ENCODE measurements around the gene OPN4. TPM values are rescaled to one million over a fixed set of nuclear protein-coding genes. Genes with fewer than 3 reads are reported as not detected.
A peak's percentile ranks its signal among the peaks of the same experiment; 100 is the strongest.
"Not testable (repeated sequence)": the region's sequence is repeated elsewhere in the genome, so short reads cannot be mapped to it uniquely, and the experiment has no call there.

OPN4 gene, protein sequence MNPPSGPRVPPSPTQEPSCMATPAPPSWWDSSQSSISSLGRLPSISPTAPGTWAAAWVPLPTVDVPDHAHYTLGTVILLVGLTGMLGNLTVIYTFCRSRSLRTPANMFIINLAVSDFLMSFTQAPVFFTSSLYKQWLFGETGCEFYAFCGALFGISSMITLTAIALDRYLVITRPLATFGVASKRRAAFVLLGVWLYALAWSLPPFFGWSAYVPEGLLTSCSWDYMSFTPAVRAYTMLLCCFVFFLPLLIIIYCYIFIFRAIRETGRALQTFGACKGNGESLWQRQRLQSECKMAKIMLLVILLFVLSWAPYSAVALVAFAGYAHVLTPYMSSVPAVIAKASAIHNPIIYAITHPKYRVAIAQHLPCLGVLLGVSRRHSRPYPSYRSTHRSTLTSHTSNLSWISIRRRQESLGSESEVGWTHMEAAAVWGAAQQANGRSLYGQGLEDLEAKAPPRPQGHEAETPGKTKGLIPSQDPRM
- total RNA-seq, result not detected

DNA sequence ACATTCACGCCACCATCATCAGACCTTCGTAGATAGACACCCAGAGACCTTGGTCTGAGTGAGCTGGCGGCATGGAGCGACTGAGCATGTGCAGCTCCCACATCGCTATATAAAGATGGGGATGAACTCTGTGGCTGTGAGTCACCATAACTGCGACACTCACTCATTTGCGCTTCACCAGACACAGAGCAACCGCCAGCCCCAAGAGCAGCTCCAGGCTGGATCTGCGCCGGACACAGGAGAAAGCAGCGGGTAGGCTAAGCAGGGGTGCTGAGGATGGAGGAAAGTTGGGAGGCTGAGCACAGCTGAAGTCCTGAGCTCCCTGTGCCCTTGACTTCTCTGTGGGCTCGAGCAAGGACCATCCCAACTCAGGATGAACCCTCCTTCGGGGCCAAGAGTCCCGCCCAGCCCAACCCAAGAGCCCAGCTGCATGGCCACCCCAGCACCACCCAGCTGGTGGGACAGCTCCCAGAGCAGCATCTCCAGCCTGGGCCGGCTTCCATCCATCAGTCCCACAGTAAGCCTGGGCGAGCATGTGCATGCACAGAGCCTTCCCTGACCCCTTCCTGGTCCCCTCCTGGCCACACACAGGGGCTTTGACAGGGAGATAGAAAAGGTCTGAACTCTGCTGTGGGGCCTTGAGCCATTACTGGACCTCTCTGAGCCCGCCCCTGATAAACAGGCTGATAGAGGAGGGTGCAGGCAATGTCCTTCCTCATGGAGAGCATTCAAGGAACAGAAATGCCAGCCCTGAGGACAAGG lies at the start of gene OPN4:
OPN4 (plus strand) TSS at position 137 of the 762 bp plus-strand sequence; CDS start at position 374, 237 bp downstream.
- FAIRE-seq (no peak), DNase-seq (ENCODE audit: low spot score in 2 of 2) (no peak)

DNA sequence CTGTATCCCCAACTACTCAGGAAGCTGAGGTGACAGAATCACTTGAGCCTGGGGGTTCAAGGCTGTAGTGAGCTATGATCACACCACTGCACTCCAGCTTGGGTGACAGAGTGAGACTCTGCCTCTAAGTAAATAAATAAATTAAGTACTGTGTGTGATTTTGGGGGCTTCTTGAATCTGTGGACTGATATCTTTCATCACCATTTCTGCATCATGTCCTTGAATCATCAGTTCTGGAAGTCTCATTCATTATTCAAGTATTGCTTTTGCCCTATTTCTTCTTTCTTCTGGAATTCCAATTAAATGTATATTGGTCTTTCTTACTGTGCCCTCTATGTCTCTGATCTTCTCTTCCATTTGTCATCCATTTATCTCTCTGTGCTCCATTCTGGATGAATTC lies 46.7 kb upstream of the OPN4 start:
- FAIRE-seq (no peak), DNase-seq (ENCODE audit: low spot score in 2 of 2) (no peak)

DNA sequence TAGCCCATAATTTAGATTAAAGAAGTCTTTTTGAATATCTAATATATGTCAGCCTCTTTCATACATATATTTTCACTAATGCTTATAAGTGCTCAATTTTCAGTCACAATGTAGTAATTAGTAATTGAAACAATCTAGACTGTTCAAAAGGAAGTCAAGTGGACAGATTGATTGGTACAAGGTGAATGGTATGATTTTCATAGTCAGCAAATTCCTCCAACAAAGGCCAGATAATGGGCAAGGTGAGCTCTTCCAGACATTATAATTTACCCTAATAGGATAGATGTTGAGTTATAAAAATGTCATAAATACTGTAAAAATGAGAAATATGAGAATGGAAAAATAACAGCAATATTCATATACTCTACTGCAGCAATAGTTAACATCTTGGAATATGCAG lies 44.4 kb upstream of the OPN4 start:
- no peak for DNase-seq (ENCODE audit: low spot score in 2 of 2)
- FAIRE-seq, result no peak

DNA sequence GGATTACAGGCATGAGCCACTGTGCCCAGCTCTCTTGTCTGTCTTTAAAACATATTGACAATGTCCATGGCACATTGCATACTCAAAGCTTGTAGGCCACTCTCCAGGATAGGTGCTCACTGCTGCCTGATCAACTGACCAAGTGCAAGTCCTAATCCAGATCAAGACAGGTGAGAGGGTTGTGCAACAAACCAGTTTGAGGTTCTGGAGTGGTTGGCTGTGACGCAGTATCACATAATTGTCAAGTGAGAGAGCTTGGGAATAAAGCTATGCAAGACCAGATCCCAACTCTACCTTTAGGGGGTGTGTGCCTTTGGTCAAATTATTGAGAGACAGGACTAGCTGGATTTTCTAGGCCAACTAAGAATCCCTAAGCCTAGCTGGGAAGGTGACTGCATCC lies 43.0 kb upstream of the OPN4 start:
- DNase-seq (ENCODE audit: low spot score in 2 of 2), result no peak
- no peak for FAIRE-seq

DNA sequence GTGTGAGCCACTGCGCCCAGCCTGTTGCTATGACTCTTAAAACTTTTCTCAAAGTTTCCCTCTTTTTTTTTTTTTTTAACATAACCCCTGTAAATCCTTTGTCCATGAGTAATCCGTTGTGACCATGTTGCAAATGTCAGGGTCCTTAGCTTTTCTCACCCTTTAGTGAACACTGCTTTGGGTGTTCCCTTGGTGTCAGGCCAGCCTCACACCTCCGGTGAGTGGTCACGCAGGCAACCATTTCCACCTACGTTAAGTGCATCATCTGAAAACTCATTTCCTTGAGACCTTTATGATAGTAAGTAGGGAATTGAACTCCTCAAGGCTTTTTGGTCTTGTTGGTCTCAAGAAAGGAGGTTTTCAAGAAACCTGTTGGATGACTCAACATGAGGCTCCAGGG lies 41.3 kb upstream of the OPN4 start:
- DNase-seq (ENCODE audit: low spot score in 2 of 2) (no peak), FAIRE-seq (no peak)

DNA sequence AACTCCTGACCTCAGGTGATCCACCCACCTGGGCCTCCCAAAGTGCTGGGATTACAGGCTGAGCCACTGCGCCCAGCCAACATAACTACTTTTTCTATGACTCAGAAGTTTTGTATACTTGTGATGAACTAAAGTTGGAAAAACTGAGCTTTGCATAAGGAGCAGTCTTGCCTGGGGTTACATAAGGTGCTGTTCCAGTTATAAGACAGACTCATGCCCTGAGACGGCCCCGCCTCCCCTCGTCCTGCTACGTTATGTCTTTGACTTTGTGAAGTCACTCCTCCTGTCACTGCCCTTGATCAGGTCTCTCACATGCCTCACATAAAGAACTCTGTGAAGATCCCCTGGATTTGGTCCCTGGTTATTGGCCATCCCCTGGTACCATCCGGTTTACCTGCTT lies 40.4 kb upstream of the OPN4 start:
- no peak for FAIRE-seq
- no peak for DNase-seq (ENCODE audit: low spot score in 2 of 2)

DNA sequence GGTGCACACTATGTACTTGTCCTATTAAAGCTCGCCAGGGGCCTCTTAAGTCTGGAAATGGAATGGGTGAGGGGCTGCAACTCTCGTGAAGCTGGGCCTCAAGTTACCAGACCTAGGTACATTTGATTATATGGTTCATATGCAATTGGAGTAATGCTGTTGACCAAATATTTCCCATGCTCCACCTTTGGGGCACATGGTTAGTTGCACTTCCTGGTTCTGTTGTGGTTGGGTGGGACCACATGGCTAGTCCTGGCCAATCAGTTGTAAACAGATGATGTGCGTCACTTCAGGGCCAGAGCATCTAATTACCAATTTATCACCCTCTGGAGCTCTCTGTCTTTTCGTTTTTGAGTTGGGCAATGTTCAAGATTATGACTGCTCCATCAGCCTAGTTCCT lies 39.5 kb upstream of the OPN4 start:
- DNase-seq (ENCODE audit: low spot score in 2 of 2) (no peak), FAIRE-seq (no peak)

DNA sequence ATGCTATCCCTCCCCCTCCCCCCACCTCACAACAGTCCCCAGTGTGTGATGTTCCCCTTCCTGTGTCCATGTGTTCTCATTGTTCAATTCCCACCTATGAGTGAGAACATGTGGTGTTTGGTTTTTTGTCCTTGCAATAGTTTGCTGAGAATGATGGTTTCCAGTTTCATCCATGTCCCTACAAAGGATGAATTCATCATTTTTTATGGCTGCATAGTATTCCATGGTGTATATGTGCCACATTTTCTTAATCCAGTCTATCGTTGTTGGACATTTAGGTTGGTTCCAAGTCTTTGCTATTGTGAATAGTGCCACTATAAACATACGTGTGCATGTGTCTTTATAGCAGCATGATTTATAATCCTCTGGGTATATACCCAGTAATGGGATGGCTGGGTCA lies 37.1 kb upstream of the OPN4 start:
- not testable (repeated sequence) for DNase-seq (ENCODE audit: low spot score in 2 of 2); FAIRE-seq

DNA sequence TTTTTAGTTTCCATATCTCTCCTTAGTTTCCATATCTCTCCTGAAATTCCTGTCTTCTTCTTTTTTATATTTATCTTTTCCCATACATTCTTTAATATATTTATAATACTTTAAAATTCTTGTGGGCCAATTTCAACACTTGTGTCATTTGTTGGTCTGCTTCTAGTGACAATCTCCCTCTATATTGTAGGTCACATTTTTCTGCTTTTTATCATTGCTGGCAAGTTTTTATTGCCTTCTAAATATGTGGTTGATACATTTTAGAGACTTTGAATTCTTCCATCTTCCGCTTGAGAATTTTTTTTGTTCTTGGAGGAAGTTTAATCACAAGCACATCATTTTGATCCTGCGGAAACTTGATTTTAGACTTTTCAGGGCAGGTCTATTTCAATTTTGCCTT lies 26.0 kb upstream of the OPN4 start:
- no peak for DNase-seq (ENCODE audit: low spot score in 2 of 2)
- no peak for FAIRE-seq

DNA sequence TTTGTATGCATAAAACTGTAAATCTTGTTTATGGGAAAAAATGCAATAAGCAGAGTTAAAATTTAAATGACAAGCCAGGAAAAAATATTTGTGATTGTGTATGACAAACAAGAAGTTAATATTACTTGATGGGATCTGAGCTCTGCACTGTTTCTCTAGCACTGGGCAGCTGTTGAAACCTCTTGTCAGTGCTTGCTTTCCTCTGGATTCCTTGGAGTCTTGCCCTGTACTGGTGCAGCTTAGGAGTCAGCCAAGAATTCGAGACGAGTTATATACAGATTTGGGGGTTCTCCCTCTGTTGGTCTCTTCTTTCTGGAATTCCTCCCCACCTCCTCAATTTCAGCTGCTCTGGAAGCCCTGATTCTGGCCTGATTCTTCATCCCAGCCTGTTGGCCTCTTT lies 24.3 kb upstream of the OPN4 start:
- DNase-seq (ENCODE audit: low spot score in 2 of 2), result no peak
- no peak for FAIRE-seq

DNA sequence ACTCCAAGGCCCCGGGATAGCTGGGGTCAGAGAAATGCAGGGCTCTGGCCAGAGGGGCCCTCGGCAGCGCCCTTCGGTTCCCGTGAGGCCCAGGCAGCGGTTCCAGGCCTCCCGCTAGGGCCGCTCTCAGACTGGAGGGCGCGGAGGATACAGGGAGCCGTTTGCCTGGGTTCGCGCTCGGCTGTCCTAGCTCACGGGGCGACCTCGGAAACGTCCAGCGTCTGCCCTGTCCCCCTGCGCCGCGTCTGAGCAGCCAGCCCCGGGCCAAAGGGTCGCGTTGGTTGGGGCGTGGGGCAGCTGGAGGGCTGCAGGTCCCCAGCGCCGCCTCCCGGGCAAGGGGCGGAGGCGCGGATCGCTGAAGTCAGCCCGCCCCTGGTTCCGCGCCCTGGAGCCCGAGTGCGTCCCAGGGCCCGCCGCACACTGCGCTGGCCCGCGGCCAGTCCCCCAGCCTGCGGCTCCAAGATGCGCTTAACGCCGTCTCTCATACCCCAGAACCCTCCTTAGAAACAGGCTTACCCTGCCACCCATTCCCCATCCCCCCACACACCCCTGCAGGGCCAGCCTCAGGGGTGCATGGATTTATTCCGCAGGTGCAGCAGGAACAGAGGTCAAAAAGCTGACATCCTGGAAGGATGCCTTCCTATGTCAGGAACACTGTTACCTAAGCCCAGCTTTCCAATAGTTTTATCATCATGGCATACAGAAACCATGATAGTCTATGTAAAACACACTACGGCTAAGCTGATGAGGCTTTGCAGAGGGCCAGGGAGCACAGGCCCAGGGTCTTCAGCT lies 22.1 kb upstream of the OPN4 start:
- DNase-seq (ENCODE audit: low spot score in 2 of 2) (peak in 1 of 2 donors; percentile 48), FAIRE-seq (no peak)

DNA sequence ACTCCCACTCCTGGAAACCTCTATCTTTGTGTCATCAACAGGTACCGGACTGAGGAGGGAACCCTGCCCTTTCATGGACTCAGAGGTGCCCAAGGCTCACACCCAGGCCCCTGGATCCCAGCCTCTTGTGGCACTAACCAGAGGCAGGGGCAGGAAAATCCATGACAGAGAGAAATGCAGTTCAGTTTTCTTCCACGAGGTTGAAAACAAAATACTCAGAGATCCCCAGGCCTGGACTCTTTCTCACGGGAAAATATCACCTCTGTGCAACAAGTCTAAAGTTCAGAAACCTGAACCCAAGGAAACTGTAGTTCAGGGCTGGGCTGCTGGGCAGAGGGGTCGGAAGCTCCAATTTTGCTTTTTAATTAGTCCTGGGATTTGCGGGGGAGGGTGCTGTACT lies 21.4 kb upstream of the OPN4 start:
- FAIRE-seq (no peak), DNase-seq (ENCODE audit: low spot score in 2 of 2) (no peak)

DNA sequence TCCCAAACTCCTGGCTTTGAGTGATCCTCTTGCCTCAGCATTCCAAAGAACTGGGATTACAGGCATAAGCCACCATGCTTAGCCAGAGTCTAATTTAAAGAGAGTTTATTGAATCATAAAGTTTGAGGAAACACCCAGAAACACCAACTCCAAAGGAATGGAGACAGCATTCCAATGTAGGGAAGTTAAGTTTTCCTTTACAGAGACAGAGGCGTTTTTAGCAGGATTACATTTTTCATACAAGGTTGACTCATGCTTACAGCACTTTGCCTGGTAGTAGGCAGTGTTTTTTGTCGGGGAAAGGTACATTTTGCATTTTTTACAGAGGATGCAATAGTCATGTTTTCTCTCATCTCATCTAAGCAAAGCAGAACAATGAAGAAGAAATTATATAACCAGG lies 18.9 kb upstream of the OPN4 start:
- DNase-seq (ENCODE audit: low spot score in 2 of 2) (no peak), FAIRE-seq (no peak)

DNA sequence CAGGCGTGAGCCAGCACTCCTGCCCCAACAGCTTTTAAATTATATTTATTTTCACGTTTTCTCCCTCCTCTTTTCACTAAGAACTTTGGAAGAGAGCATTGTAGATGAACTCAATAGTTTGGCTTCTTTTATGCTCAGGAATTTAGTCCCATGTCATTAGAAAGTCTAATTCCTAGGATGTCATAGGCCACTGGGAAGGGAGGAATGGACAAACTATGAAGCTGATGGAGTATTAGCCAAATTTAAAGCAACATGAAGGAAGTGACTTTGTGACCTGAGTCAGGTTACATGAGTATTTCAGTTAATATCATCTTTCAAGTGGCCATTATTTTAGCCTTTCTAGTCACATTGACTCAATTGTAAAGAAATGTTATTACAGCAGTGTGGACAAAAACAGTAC lies 18.0 kb upstream of the OPN4 start:
- DNase-seq (ENCODE audit: low spot score in 2 of 2), result no peak
- no peak for FAIRE-seq

DNA sequence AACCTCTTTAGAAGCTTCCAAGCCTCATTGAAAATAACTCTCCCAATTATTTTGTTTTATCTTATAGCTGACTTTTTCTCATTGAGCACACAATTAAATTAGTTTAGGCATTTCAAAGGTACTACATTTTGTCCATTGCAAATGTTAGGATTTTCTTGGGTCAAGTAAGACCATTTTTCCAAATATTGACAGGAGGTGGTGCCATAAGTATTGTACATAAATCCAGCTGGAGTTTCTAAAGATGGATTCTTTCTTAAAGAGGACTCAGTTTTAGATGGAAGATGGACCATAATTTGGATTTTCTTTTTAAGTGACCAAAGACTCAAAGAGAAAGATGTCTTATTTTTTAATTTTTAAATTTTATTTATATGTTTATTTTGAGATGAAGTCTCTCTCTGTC lies 12.3 kb upstream of the OPN4 start:
- DNase-seq (ENCODE audit: low spot score in 2 of 2) (no peak), FAIRE-seq (peak; percentile 90)

DNA sequence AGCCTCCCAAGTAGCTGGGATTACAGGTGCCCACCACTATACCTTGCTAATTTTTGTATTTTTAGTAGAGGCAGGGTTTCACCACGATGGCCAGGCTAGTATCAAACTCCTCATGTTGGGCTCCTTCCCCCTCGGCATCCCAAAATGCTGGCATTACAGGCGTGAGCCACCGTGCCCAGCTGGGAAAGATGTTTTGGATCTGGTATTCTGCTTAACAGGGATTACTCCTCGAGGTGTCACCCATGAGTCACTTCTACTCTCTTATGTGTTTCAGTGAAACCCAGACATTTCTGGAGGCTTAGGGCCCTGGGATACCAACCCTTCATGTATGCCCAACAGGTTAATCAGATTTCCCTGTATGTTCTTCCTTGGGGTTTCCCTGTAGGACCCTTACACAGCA lies 11.8 kb upstream of the OPN4 start:
- FAIRE-seq (no peak), DNase-seq (ENCODE audit: low spot score in 2 of 2) (no peak)

DNA sequence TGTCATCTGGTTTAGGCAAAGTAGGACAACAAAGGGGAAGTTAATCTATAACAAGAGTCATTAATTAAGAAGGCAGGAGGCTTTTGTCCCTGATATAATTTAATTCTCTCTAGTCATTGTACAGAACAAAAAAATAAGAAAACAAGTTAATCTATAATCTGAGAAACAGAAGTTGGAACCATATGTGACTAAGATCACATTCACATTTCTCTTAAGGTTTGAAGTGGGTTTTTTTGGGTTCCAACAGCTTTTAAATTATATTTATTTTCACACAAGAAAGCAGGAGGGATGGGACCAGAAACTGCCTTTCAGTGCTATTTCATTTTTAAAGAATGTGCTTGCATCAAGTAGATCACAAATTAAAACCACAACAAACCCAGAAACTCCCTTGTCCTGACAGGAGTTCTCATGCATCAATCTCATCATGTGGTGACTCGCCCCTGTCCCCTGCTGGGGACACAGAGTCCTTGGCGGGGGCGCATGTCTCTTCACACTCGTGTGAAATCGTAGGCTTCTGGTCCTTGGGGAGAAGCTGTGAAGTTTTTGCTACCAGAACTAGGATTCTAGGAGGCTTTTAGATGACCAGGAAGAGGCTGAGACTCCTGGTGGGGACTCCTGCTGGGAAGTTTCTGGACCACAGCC lies 10.1 kb upstream of the OPN4 start:
- DNase-seq (ENCODE audit: low spot score in 2 of 2) (no peak), FAIRE-seq (no peak)

DNA sequence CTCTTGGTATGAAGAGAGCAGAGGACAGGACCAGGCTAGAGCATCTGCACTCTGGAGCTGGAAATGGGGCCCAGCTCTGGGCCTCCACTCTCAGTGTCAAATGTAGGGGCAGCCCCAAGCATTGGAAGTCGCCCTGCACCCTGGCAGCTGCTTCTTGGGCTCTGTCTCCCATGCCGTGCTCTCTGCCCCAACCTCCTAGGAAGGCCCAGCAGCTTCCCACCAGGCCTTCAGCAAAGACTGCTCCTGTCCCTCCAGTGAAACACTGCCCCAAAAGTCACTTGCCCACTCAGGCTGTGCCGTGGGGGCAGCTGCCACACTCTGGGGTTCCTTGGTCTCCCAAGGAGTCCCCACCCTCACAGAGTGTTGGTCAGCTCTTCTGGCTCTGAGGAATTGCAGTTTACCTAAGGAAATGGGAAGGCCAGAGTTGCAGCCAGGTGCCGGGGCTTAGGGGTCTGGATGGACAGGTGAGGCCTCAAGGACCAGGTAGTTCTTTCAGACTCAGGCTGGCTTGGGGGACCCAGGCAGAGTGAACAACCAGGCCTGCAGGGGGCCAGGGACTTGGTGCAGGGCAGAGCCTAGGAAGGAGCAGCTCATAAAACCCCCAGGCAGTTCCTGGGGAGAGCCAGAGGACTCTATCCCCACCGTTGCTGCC lies 9.4 kb upstream of the OPN4 start:
- no peak for FAIRE-seq
- no peak for DNase-seq (ENCODE audit: low spot score in 2 of 2)

DNA sequence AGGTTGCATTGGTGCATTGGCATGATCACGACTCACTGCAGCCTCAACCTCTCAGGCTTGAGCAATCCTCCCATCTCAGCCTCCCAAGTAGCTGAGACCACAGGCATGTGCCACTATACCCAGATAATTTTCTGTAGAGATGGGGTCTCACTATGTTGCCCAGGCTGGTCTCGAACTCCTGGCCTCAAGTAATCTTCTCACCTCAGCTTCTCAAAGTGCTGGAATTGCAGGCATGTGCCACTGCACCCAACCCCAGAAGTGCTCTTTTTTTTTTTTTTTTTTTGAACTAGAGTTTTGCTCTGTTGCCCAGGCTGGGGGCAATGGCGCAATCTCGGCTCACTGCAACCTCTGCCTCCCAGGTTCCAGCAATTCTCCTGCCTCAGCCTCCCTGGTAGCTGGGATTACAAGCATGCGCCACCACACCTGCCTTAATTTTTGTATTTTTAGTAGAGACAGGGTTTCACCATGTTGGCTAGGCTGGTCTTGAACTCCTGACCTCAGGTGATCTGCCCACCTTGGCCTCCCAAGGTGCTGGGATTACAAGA lies 8.7 kb upstream of the OPN4 start:
- FAIRE-seq; DNase-seq (ENCODE audit: low spot score in 2 of 2): not testable (repeated sequence)

DNA sequence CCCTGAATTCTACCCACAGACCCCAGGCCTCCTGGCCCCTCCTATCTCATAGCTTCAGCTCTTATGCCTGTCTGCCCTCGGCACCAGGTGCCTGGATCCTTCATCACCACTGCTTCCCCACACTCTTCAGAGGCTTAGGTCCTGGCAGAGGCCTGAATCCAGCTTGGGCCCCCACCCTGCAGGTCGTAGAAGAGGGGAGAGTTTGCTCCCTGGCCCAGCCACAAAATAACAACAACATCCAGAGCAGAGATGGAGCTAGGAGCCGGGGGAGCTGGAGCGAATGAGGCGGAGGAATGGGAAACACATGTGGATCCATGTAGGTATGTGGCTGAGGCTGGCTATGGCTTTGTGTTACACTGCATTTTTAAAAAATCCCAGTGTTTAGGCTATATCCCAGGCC lies 7.8 kb upstream of the OPN4 start:
- FAIRE-seq (no peak), DNase-seq (ENCODE audit: low spot score in 2 of 2) (no peak)

All from frontal cortex (tissue), 4 donors.